DND-41 (cell line): ENCODE results near the gene CNKSR2.
A peak's percentile ranks its signal among the peaks of the same experiment; 100 is the strongest.
"Not testable (repeated sequence)": the region's sequence is repeated elsewhere in the genome, so short reads cannot be mapped to it uniquely, and the experiment has no call there.

Experiments used
- ATAC-seq: fragments of 200-7000 bp; cut with Tn5 transposase; 3 replicates; pipeline ENCODE4 v1.9.1; 2021; ENCODE audit warnings: low read depth; ENCODE audit not compliant: insufficient read depth
- DNase-seq: peaks from one replicate; pipeline ENCODE4 v3.0.0-alpha.2; 2020
- H2AFZ ChIP-seq: 2 replicates; pipeline ENCODE4 v1.6.0; 2012; ENCODE audit warnings: low read depth, low read length
- H3K27ac ChIP-seq: 2 replicates; pipeline ENCODE4 v1.5.1; 2012; ENCODE audit warnings: low read length, inconsistent platforms
- H3K27me3 ChIP-seq: fragments of 200-600 bp; sonication (generic); 2 replicates; pipeline ENCODE4 v1.6.0; 2012; ENCODE audit warnings: low read length, mild to moderate bottlenecking, inconsistent platforms; ENCODE audit not compliant: insufficient read depth, poor library complexity
- H3K36me3 ChIP-seq: 2 replicates; pipeline ENCODE4 v1.5.1; 2012; ENCODE audit warnings: low read length, inconsistent platforms; ENCODE audit not compliant: insufficient read depth
- H3K4me1 ChIP-seq: 2 replicates; pipeline ENCODE4 v1.5.1; 2012; ENCODE audit warnings: mild to moderate bottlenecking, low read length; ENCODE audit not compliant: insufficient read depth
- H3K4me2 ChIP-seq: 2 replicates; pipeline ENCODE4 v1.6.0; 2012; ENCODE audit warnings: mild to moderate bottlenecking, moderate library complexity, low read length, inconsistent platforms; ENCODE audit not compliant: insufficient read depth
- H3K4me3 ChIP-seq, 2 experiments: fragments of 200-600 bp in 1 of 2; shearing (Covaris generic) in 1 of 2; 2 replicates each; pipeline ENCODE4 v1.5.1; 2012 to 2016; ENCODE audit warnings: inconsistent platforms in 2 of 2, low read length in 2 of 2, mild to moderate bottlenecking in 2 of 2, low read depth in 1 of 2, moderate library complexity in 1 of 2
- H3K79me2 ChIP-seq: 2 replicates; pipeline ENCODE4 v1.6.0; 2012; ENCODE audit warnings: low read length, inconsistent platforms; ENCODE audit not compliant: insufficient read depth
- H3K9ac ChIP-seq: 2 replicates; pipeline ENCODE4 v1.6.0; 2012; ENCODE audit warnings: low read depth, mild to moderate bottlenecking, inconsistent platforms, low read length, moderate library complexity
- H3K9me3 ChIP-seq: 2 replicates; pipeline ENCODE4 v1.5.1; 2012; ENCODE audit warnings: low read length, moderate library complexity, mild to moderate bottlenecking, inconsistent platforms; ENCODE audit not compliant: insufficient read depth, severe bottlenecking
- H4K20me1 ChIP-seq: 2 replicates; pipeline ENCODE4 v1.6.0; 2012; ENCODE audit warnings: low read length; ENCODE audit not compliant: insufficient read depth
- CTCF ChIP-seq: IDR thresholded peaks from 2 replicates; pipeline ENCODE4 v1.5.1; 2012; ENCODE audit warnings: borderline replicate concordance, low read length, moderate library complexity, mild to moderate bottlenecking; ENCODE audit not compliant: poor library complexity, severe bottlenecking; ENCODE audit errors: extremely low read depth
- EZH2 ChIP-seq: IDR thresholded peaks from 3 replicates; pipeline ENCODE4 v1.6.1; 2012; ENCODE audit warnings: borderline replicate concordance, low read depth, mild to moderate bottlenecking, moderate library complexity, low read length, inconsistent platforms; ENCODE audit not compliant: severe bottlenecking

CNKSR2 gene

DNA sequence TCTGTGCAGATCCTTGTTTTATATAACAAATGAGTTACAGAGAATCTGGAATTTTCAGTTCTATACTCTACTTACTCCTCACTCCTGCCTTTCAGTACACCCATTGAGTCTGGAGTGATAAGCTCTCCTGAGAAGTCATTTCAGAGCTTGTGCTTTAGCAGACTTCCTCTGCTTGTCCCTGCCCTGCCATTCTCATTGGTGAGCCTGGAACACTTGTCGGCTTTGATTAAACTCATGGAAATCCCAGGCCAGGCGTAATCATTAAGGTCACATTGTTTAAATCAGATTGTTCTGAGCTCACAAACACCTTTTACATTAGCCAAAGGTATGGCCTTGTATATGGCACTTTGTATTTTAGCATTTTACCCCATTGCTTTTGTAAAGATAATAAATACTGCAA lies 102.7 kb downstream of the CNKSR2 start:
- no peaks in the 10 kb centered on the region for H3K79me2 ChIP-seq
- H3K4me2 ChIP-seq: no peak overlapping the region
- DNase-seq (no peak), ATAC-seq (no peak)
- no peaks in the 10 kb centered on the region for H3K9me3 ChIP-seq
- no peaks in the 10 kb centered on the region for H3K36me3 ChIP-seq
- H3K4me1 ChIP-seq: no peaks in the 10 kb centered on the region
- no peak for TF ChIP-seq CTCF
- TF ChIP-seq EZH2: no peak
- H3K9ac ChIP-seq: no peak overlapping the region
- H3K27ac ChIP-seq: no peak overlapping the region
- H4K20me1 ChIP-seq: no peaks in the 10 kb centered on the region
- H3K4me3 ChIP-seq: no peak overlapping the region
- no peak overlapping the region for H2AFZ ChIP-seq
- no peaks in the 10 kb centered on the region for H3K27me3 ChIP-seq

GRCh38 chrX:21479695-21480270 lies 105.6 kb downstream of the CNKSR2 start:
- Histone ChIP-seq H3K4me2 (no peak overlapping the region), H3K27me3 (no peaks in the 10 kb centered on the region), H3K9me3 (no peaks in the 10 kb centered on the region), H3K27ac (no peak overlapping the region), H3K4me3 (no peak overlapping the region), H2AFZ (no peak overlapping the region), H3K79me2 (no peaks in the 10 kb centered on the region), H3K9ac (no peak overlapping the region), H3K4me1 (no peaks in the 10 kb centered on the region), H3K36me3 (no peaks in the 10 kb centered on the region), H4K20me1 (no peaks in the 10 kb centered on the region)
- TF ChIP-seq EZH2 (no peak), CTCF (peak; percentile 72)
- DNase-seq: peak; percentile 5
- ATAC-seq: peak; percentile 82

DNA sequence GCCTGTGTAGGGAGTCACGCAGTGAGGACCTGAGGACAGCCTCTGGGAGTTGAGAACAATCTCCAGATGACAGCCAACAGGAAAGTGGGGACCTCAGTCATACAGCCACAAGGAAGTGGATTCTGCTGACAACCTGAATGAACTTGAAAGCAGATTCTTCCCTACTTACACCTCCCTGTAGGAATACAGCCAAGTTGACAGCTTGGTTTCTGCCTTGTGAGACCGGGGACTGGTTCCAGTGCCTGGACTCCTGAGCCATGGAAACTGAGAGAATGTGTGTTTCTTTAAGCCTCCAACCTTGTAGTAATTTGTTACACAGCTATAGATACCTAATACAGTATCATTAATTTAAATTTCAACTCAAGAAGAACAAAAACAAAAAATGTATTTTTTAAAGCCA lies 107.5 kb downstream of the CNKSR2 start:
- H4K20me1 ChIP-seq: no peaks in the 10 kb centered on the region
- TF ChIP-seq CTCF (no peak), EZH2 (no peak)
- no peak for ATAC-seq

DNA sequence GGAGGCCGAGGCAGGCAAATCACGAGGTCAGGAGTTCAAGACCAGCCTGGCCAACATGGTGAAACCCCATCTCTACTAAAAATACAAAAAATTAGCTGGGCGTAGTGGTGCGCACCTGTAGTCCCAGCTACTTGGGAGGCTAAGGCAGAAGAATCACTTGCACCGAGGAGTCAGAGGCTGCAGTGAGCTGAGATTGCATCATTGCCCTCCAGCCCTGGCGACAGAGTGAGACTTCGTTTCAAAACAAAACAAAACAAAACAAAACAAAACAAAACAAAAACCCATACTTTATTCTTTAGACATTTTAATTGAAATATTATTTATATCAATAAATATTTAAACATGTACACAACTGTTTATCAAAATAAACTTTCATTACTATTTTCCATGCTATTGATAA lies 109.8 kb downstream of the CNKSR2 start:
- H3K27me3 ChIP-seq, H2AFZ ChIP-seq, H3K79me2 ChIP-seq, H3K9ac ChIP-seq, H4K20me1 ChIP-seq, H3K4me1 ChIP-seq, H3K27ac ChIP-seq, H3K36me3 ChIP-seq, ATAC-seq, H3K9me3 ChIP-seq, H3K4me3 ChIP-seq, DNase-seq, H3K4me2 ChIP-seq: not testable (repeated sequence)

More for the DNA sequence above, 107.5 kb downstream of the CNKSR2 start:
- H2AFZ ChIP-seq: no peak overlapping the region
- H3K4me3 ChIP-seq: no peak overlapping the region
- no peaks in the 10 kb centered on the region for H3K27me3 ChIP-seq
- H3K4me2 ChIP-seq: no peak overlapping the region
- no peaks in the 10 kb centered on the region for H3K36me3 ChIP-seq
- no peak overlapping the region for H3K9ac ChIP-seq
- no peak overlapping the region for H3K27ac ChIP-seq
- no peaks in the 10 kb centered on the region for H3K9me3 ChIP-seq
- no peaks in the 10 kb centered on the region for H3K79me2 ChIP-seq
- no peaks in the 10 kb centered on the region for H3K4me1 ChIP-seq
- DNase-seq: no peak
